ENCODE measurements around the gene TMEM167B.

The TMEM167B gene

GRCh38 chr1:109083923-109084322 is 6.6 kb upstream of the TMEM167B start:
- DNase-seq = no peak

- no peak for DNase-seq
These were observed 5.7 kb upstream of the TMEM167B start for GRCh38 chr1:109084563-109085517.

- peak; percentile 71 for DNase-seq
These were observed 1.1 kb upstream of the TMEM167B start for GRCh38 chr1:109089242-109090015.

GRCh38 chr1:109091078-109091838 is 694 bp downstream of the TMEM167B start:
- no peak for DNase-seq

- DNase-seq = no peak
These were observed 1.3 kb downstream of the TMEM167B start for GRCh38 chr1:109091839-109092193.

- no peak for DNase-seq
These were observed 3.8 kb downstream of the TMEM167B start for GRCh38 chr1:109094377-109094803.

GRCh38 chr1:109094871-109095270 is 4.3 kb downstream of the TMEM167B start:
- DNase-seq = no peak

GRCh38 chr1:109095631-109096030 is 5.1 kb downstream of the TMEM167B start:
- DNase-seq = no peak

GRCh38 chr1:109096120-109096519 is 5.6 kb downstream of the TMEM167B start:
- DNase-seq = no peak

- peak; percentile 98 for DNase-seq
These were observed 9.6 kb downstream of the TMEM167B start for GRCh38 chr1:109099938-109100773.

- no peak for DNase-seq
These were observed 14.0 kb downstream of the TMEM167B start for GRCh38 chr1:109104364-109105151.

GRCh38 chr1:109105881-109106280 is 15.3 kb downstream of the TMEM167B start:
- no peak for DNase-seq

- no peak for DNase-seq
These were observed 17.2 kb downstream of the TMEM167B start for GRCh38 chr1:109107785-109108184.

GRCh38 chr1:109109906-109110305 is 19.3 kb downstream of the TMEM167B start:
- no peak for DNase-seq

GRCh38 chr1:109111386-109112055 is 21.0 kb downstream of the TMEM167B start:
- DNase-seq = no peak

- no peak for DNase-seq
These were observed 21.6 kb downstream of the TMEM167B start for GRCh38 chr1:109112056-109112651.

- DNase-seq = peak; percentile 90
These were observed 22.2 kb downstream of the TMEM167B start for GRCh38 chr1:109112652-109113285.

GRCh38 chr1:109113590-109114341 is 23.2 kb downstream of the TMEM167B start, which contains the start of gene ELAPOR1:
ELAPOR1 (plus strand) TSS chr1:109114115; CDS start chr1:109114184, 69 bp downstream.
- peak; percentile 53 for DNase-seq

GRCh38 chr1:109114342-109114674 is 23.7 kb downstream of the TMEM167B start:
- no peak for DNase-seq
